Urinary bladder (tissue), 4 donors: ENCODE measurements around the gene CAPS. TPM values are rescaled to one million over a fixed set of nuclear protein-coding genes. Genes with fewer than 3 reads are reported as not detected.

Experiments used
- DNase-seq: peaks from one replicate; pipeline ENCODE4 v3.0.0-alpha.2; 2015; ENCODE audit errors: extremely low spot score
- H3K27ac ChIP-seq: one replicate; pipeline ENCODE4 v1.5.1; 2013; ENCODE audit warnings: low read depth, mild to moderate bottlenecking, moderate library complexity
- H3K36me3 ChIP-seq: one replicate; pipeline ENCODE4 v1.6.1; 2013; ENCODE audit warnings: mild to moderate bottlenecking, moderate library complexity; ENCODE audit not compliant: insufficient read depth
- H3K4me1 ChIP-seq: one replicate; pipeline ENCODE4 v1.6.1; 2013; ENCODE audit warnings: mild to moderate bottlenecking, moderate library complexity; ENCODE audit not compliant: insufficient read depth
- H3K4me3 ChIP-seq: one replicate; pipeline ENCODE4 v1.5.1; 2013; ENCODE audit warnings: low read depth, low read length
- WGBS: extraction: QIAGEN DNeasy Blood & Tissue Kit; methylation state at CpG from one replicate; pipeline ENCODE4 v1.1.7; 2013; 5-methylcytosine and 5-hydroxymethylcytosine counted together
- polyA plus RNA-seq: library from polyadenylated mRNA; stranded (reverse); fragments of 200-250 nt; gene quantifications from one replicate; pipeline ENCODE4 v1.2.3, GENCODE V29; 2013
- total RNA-seq: library from RNA; depleted of rRNA; stranded (reverse); fragments of >200 nt; gene quantifications from one replicate; pipeline ENCODE4 v1.2.3, GENCODE V29; 2014
- donor health status: healthy with polysubstance abuse.
- donor health status: healthy.

Gene CAPS
- total and polyA plus RNA-seq, 2 donors: 26.5 to 41.9 TPM

DNA sequence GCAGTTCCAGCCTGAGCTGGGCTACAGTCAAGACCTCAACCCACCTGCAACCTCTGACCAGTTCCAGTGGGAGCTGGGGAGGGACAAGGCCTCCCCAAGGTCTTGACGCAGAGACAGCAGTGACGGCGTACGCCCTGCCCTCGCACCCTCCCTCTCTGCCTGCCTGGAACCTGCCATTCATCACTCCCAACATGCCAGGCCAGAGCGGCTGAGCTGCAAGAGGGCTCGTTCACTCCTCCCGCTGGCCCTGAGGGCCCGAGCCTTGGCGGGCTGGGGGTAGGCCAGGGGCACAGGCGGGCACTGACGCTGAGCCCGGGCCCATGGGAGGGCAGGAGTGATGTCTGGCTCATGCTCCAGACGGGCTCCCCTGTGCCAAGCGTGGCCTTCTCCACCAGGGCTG is 18.6 kb upstream of the CAPS start:
- no peak overlapping the region for H3K4me3 ChIP-seq
- 84% methylated on average over 15 of the region's 15 CpGs for WGBS
- H3K36me3 ChIP-seq: peaks cover 5% of the 10 kb centered on the region
- H3K4me1 ChIP-seq: no peaks in the 10 kb centered on the region
- no peak overlapping the region for H3K27ac ChIP-seq
- DNase-seq: no peak

DNA sequence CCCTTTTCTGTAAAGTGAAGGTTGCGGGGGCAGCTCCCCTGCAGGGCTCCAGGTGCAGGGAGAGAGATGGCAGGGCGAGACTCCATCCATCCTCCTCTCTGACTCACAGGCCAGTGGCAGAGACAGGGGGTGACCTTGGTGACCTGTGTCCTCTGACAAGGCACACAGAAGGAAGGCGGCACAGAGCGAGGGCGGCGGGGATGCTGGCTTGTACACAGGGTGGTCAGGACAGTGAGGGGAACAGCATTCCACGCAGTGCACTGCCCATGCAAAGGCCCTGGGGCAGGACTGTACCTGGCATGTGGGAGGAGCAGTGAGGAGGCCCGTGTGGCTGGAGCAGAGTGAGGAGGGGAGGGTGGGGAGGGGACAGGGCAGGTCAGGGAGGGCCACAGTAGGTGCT is 18.2 kb upstream of the CAPS start:
- DNase-seq: no peak
- no peaks in the 10 kb centered on the region for H3K4me1 ChIP-seq
- 91% methylated on average over 8 of the region's 8 CpGs for WGBS
- no peak overlapping the region for H3K4me3 ChIP-seq
- H3K27ac ChIP-seq: no peak overlapping the region
- H3K36me3 ChIP-seq: peaks cover 5% of the 10 kb centered on the region

DNA sequence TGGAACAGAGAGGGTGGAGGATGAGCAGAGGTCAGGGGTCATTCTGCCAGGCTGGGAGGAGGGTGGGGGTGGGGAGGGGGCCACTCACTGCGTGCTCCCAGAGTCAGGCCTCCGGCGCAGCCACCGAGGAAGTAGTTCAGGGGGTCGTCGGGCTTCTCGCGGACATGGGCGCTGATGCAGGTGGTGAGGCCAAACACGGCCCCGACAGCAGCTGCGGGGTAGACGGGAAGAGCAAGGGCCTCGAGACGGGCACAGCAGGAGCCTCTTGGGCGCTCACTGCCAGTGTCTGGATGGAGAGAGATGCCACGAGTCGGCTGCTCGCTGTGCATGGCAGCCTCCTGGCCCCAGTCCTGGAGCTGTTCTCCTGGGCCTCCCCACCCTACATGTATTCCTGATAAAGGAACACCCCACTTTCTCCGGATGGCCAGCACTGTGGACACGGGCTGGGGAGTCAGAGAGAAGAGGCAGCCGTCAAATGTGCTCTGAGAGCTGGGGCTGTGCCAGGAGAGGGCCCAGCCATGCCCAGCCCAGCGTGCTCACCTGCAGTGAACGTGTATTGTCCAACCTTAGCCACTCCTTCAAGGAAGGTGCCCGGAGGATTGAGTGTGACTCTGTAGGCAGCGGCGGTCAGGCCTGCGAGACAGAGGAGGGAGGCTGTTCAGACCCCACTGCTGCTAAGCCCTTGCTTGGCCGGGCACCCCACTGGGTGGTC is 17.5 kb upstream of the CAPS start:
- no peak overlapping the region for H3K27ac ChIP-seq
- peaks cover 5% of the 10 kb centered on the region for H3K36me3 ChIP-seq
- no peaks in the 10 kb centered on the region for H3K4me1 ChIP-seq
- WGBS: 89% methylated on average over 29 of the region's 29 CpGs
- no peak overlapping the region for H3K4me3 ChIP-seq
- no peak for DNase-seq

DNA sequence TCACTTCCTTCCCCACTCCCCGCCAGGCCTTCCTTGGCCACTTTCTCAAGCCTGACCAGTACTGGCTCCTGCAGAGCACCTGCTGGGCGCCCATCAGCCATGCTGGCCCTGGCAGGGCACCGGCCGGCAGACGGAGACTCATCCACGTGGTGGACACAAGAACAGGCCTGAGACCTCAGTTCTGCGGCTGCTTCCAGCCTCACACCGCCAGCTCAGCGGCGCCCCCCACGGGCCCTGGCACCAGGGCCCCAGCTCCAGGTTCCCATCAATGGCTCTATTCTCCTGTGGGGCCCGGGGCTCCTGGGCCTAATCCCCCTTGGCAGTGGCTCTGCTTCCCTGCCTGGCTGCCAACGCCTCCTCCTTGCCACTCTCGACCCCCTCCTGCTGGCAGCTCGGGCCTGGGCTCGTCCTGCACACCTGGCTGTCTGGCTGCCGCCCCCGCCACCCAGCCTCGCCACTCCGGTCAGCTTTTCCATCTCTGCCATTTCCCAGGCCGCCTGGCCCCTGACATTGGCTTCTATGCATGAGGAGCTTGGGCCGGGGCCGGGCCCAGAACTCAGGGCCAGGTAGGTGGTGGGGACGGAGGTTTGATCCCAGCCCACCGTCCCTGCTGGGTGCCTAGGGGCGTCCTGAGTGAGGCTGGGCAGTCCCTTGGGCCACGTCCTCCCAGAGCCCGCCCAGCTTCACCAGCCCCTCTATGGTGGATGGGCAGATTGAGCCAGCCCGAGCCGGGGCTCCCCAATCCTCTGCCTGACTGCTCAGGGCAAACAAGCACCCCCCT is 16.7 kb upstream of the CAPS start:
- Histone ChIP-seq H3K36me3 (peaks cover 5% of the 10 kb centered on the region), H3K27ac (no peak overlapping the region), H3K4me1 (no peaks in the 10 kb centered on the region), H3K4me3 (no peak overlapping the region)
- 88% methylated on average over 30 of the region's 30 CpGs for WGBS
- DNase-seq: no peak

DNA sequence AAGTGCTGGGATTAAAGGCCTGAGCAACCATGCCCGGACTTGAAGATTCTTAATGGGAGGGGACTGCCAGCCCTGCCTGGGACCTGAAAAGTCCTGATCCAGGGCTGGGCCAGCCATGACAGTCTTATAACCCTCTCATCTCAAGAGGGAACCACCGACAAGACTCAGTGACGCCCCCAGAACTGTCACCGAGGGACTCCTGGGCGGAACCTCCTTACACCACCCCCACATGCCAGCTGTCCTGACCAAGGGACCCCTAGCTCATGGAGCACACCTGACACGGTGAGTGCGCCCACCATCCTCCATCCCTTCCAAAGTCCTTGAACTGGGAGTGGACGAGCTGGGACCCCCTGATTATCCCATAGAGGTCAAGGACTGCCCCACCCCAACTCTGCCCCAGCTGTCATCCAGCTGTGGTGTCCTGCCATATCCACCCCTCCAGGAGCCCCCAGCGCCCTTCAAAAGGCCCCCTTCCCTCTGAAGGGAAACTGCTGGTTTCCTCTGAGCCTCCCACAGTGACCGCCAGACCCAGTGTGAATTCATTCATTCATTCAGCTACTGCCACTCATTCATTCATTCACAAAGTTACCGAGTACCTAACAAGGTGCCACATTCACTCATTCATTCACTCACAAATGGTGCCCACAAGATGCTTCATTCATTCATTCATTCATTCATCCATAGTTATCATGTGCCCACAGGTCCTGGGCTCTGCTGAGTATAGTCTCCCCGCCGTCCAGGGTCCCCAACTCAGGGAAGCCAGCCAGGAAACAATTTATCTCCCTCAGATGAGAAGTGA is 14.1 kb upstream of the CAPS start:
- no peak overlapping the region for H3K27ac ChIP-seq
- no peak for DNase-seq
- no peaks in the 10 kb centered on the region for H3K4me1 ChIP-seq
- no peak overlapping the region for H3K4me3 ChIP-seq
- WGBS: 90% methylated on average over 13 of the region's 13 CpGs
- H3K36me3 ChIP-seq: peaks cover 5% of the 10 kb centered on the region

DNA sequence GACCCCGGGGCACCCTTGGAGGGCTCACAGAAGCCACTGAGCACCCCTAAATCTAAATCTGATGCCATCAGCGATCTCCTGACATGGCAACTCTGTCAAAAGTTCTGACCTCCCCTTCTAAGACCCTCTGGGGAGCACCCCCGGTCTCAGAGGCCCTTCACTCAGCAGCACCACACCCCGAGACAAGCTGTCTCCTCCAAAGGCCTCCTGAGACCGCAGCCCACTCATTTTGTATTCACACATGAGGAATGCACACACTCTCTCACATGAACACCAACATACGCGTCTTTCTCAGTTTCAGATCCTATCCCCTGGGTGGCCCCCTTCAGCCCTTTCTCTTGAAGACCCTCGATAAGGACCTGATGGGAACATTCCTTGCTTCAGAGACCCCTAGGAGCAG is 13.1 kb upstream of the CAPS start:
- H3K4me1 ChIP-seq: no peaks in the 10 kb centered on the region
- WGBS: 88% methylated on average over 8 of the region's 8 CpGs
- no peak overlapping the region for H3K27ac ChIP-seq
- no peak overlapping the region for H3K4me3 ChIP-seq
- DNase-seq: no peak
- H3K36me3 ChIP-seq: peaks cover 2% of the 10 kb centered on the region

DNA sequence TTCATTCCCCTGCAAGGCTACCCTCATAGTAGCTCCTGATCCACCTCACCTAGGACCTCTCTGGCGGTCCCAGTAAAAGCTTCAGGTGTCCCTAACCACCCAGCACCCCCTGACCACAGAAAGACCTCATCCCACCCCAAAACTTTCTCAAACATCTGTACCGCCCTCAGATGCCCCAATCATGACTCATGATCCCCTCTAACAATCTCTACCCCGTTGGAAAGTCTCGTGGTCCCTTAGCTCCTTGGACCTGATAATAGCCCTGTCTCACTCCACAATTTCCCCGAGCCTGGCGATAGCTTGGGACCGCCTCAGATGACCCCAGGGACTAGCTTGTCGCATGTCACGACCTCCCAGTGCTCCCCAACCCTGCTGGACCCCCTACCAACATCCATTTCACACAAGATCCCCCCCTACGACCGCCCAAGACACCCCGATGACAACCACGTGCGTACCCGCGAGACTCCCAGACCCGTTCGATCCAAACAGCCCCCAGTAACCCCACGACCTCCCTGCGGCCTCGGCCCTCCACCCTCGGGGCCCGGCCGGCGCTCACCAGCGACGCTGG is 10.9 kb upstream of the CAPS start:
- DNase-seq: no peak
- H3K4me1 ChIP-seq: no peaks in the 10 kb centered on the region

DNA sequence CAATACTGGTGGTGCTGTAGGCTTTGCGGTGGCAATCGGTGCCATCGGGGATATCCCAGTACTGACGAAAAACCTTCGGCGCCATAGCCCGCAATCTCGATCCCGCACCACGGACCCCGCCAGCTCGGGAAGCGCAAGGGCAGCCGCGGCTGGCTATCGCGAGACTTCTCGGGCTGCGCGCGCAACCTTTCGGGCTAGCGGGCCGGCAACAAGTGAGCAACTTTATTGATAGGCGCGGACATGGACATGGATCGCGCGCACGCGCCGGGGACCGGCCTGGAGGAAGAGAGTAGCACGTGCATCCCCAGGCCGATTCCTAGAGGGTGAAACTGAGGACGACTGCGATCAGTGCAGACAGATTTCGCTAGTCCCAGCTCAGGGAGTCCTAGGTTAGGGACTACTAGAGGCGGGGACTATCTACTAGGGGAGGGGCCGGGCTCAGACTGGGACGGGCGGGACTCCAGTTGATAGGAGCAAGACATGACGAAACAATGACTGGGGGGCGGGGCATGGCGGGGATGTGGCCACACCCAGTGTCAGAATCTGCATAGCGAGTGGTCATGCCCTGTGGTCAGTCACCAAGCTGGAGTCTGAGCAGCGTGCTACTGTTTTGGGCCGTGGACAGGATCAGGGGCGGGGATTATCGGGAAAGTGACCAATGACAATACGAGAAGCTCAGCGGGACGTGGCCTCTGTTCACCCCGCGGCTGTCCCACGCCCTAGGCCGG is 10.3 kb upstream of the CAPS start, which contains the start of gene NDUFA11:
Gene NDUFA11, minus strand, starts transcription at position 167 of the 728 bp plus-strand sequence. Its CDS starts 82 bp downstream, at position 85.
- peak; percentile 87 for DNase-seq
- H3K4me3 ChIP-seq: peak within 1 kb of the TSS; percentile 82
- under 1% methylated on average over 57 of the region's 57 CpGs for WGBS
- peak within 1 kb of the TSS; percentile 84 for H3K27ac ChIP-seq
- no peaks in the 10 kb centered on the region for H3K36me3 ChIP-seq
- no peaks in the 10 kb centered on the region for H3K4me1 ChIP-seq

More for the DNA sequence above, 10.9 kb upstream of the CAPS start:
- peak overlapping the region; percentile 82 for H3K4me3 ChIP-seq
- WGBS: 1% methylated on average over 27 of the region's 27 CpGs
- no peaks in the 10 kb centered on the region for H3K36me3 ChIP-seq
- peak overlapping the region; percentile 84 for H3K27ac ChIP-seq

DNA sequence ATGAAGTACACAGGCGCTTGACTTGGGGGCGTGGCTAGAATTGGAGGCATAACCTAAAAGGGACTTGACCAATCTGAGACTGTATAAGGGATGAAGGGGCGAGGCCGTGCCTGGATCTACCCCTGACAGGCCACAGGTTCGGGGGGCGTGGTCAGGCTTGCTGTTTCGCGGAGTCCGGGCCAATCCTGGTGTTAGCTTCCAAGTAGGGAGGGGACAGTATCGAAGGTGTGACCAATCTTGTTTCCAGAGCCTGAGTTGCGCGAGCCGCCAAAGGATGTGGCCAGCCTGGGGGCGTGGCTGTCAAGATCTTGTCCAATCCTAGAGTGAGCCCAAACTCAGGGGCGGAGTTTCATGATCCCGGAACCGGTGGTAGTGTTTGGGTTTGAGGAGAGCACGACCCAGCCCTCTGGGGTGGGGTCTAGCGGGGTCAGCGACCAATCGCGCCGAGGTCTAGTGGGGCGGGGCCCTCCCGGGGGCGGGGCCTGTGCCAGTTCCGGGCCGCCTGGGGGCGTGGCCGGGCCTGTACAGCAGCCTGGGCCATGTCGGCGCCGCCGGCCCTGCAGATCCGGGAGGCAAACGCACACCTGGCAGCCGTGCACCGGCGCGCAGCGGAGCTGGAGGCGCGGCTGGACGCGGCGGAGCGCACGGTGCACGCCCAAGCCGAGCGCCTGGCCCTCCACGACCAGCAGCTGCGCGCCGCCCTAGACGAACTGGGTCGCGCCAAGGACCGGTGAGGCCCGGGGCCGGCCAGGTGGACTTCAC is 9.5 kb upstream of the CAPS start, which contains the start of gene VMAC:
Gene VMAC, plus strand, starts transcription at position 521 of the 762 bp plus-strand sequence. Its CDS starts 19 bp downstream, at position 540.
- H3K4me1 ChIP-seq: no peaks in the 10 kb centered on the region
- H3K27ac ChIP-seq: peak within 1 kb of the TSS; percentile 70
- DNase-seq: peak; percentile 100
- WGBS: under 1% methylated on average over 61 of the region's 61 CpGs
- H3K4me3 ChIP-seq: peak within 1 kb of the TSS; percentile 84
- no peaks in the 10 kb centered on the region for H3K36me3 ChIP-seq

DNA sequence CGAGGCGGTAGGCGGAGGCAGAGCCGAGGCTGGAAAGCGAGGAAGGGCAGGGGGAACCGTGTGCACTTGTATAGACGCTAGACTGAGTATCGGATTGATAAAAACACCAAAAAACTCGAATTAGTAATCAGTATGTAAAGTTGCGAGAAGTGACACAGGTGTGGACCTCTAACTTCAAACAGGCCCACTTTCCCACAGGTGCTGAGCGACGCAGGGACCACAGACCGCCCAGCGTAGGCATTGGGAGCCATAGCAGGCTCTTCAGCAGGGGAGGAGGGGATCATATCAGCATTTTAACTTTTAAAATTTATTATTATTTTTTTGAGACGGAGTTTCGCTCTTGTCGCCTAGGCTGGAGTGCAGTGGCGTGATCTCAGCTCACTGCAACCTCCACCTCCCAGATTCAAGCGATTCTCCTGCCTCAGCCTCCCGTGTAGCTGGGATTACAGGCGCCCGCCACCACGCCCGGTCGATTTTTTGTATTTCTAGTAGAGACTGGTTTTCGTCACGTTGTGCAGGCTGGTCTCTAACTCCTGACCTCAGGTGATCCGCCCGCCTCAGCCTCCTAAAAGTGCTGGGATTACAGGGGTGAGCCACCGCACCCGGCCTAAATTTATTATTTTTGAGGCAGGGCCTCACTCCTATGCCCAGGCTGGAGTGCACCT is 8.8 kb upstream of the CAPS start:
- no peaks in the 10 kb centered on the region for H3K4me1 ChIP-seq
- no peak overlapping the region for H3K27ac ChIP-seq
- peak overlapping the region; percentile 84 for H3K4me3 ChIP-seq
- 50% methylated on average over 31 of the region's 31 CpGs for WGBS
- peaks cover 2% of the 10 kb centered on the region for H3K36me3 ChIP-seq
- DNase-seq: no peak

DNA sequence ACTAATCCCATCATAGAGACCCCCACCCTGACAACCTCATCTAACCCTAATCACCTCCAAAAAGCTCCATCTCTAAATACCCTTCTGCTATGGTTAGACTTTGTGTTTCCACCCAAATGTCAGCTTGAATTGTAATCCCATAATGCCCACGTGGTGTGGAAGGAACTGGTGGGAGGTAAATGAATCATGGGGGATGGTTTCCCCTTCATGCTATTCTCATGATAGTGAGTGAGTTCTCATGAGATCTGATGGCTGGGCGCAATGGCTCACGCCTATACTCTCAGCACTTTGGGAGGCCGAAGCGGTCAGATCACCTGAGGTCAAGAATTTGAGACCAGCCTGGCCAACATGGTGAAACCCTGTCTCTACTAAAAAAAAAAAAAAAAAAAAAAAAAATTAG is 6.8 kb upstream of the CAPS start:
- H3K4me3 ChIP-seq: no peak overlapping the region
- H3K27ac ChIP-seq: no peak overlapping the region
- H3K4me1 ChIP-seq: no peaks in the 10 kb centered on the region
- 67% methylated on average over 5 of the region's 5 CpGs for WGBS
- no peak for DNase-seq
- peaks cover 2% of the 10 kb centered on the region for H3K36me3 ChIP-seq
